Ovary (tissue), 9 donors: ENCODE results near the gene ATP2C2. TPM values are rescaled to one million over a fixed set of nuclear protein-coding genes. Genes with fewer than 3 reads are reported as not detected.
A peak's percentile ranks its signal among the peaks of the same experiment; 100 is the strongest.

Experiments used
- DNase-seq, 5 donors: peaks; one replicate each; pipeline ENCODE4 v3.0.0-alpha.2; 2019 to 2020
- H3K27ac ChIP-seq, 2 donors: fragments of 200-600 bp; one replicate each; pipeline versions ENCODE4 v1.5.1 to v1.8.0; 2019 to 2022
- H3K27me3 ChIP-seq: fragments of 200-600 bp; one replicate; pipeline ENCODE4 v1.8.0; 2022
- H3K36me3 ChIP-seq: fragments of 200-600 bp; sonication (generic); one replicate; pipeline ENCODE4 v1.5.1; 2019
- H3K4me1 ChIP-seq: one replicate; pipeline ENCODE4 v1.8.1; 2013; ENCODE audit warnings: mild to moderate bottlenecking, moderate library complexity; ENCODE audit not compliant: insufficient read depth
- H3K4me3 ChIP-seq: fragments of 200-600 bp; sonication (generic); one replicate; pipeline ENCODE4 v1.5.1; 2017
- H3K9me3 ChIP-seq, 2 donors: fragments of 200-600 bp in 1 of 2; sonication (generic) in 1 of 2; one replicate each; pipeline versions ENCODE4 v1.5.1 to v1.8.1; 2013 to 2019; ENCODE audit warnings: mild to moderate bottlenecking in 1 of 2, moderate library complexity in 1 of 2
- CTCF ChIP-seq, 3 donors: fragments of 450-650 bp in 2 of 3; fragments of 200-600 bp in 1 of 3; IDR thresholded peaks; one replicate each; pipeline versions ENCODE4 v1.5.1 to v1.8.0; 2016 to 2022; ENCODE audit warnings: antibody characterized with exemption in 3 of 3, mild to moderate bottlenecking in 1 of 3
- EP300 ChIP-seq: sonication (generic); formaldehyde crosslinking; IDR thresholded peaks from one replicate; pipeline ENCODE4 v1.6.1; 2017; ENCODE audit warnings: antibody characterized with exemption
- POLR2A ChIP-seq: fragments of 450-650 bp; IDR thresholded peaks from one replicate; pipeline ENCODE4 v1.6.1; 2017; ENCODE audit warnings: antibody characterized with exemption, mild to moderate bottlenecking, moderate library complexity
- WGBS, 3 donors: extraction: QIAGEN DNeasy Blood & Tissue Kit in 1 of 3; methylation state at CpG; one replicate each; pipeline versions ENCODE4 v1.1.5 to v1.1.7; 2013 to 2017; 5-methylcytosine and 5-hydroxymethylcytosine counted together
- intact Hi-C, 4 donors: fragments of 100-400 bp; cut with DNase I; formaldehyde crosslinking; loops; one replicate each; pipeline versions ENCODE4 v1.11.0 to v1.15.1; 2022 to 2023
- polyA plus RNA-seq, 2 donors: library from polyadenylated mRNA; stranded (reverse); fragments of 200-250 nt in 1 of 2; fragments of 350-450 nt in 1 of 2; fragmentation: Illumina TruSeq in 1 of 2; extraction: RNeasy Lipid Tissue Mini Kit (QIAGEN cat#74804) in 1 of 2; gene quantifications; one replicate each; pipeline ENCODE4 v1.2.3, GENCODE V29; 2013 to 2014
- total RNA-seq, 7 donors: library from RNA; depleted of rRNA in 2 of 7; stranded (reverse); fragments of >200 nt in 2 of 7; fragmentation: NEBNext Ultra II Directional in 3 of 7; extraction: Animal tissue kit (Norgen Biotek cat#: 25700) in 3 of 7; gene quantifications; one replicate each; pipeline versions ENCODE4 v1.1.0 to v1.2.4, GENCODE V29; 2016 to 2023
- donor health status: DM: no; HTN: no; CAD: no; lungs with moderate emphysema.
- donor health status: DM: no; HTN: no; CAD: no.
- donor health status: Bipolar disorder and iron deficiency.
- donor health status: DM: yes; HTN: yes; CAD: no.
- donor health status: DM: no; HTN: no; CAD: no.
- donor health status: DM: yes; HTN: yes; CAD: no.

ATP2C2 gene
- total and polyA plus RNA-seq, 9 donors: 0.10 to 8.5 (median 1.3) TPM; not detected in 3

DNA sequence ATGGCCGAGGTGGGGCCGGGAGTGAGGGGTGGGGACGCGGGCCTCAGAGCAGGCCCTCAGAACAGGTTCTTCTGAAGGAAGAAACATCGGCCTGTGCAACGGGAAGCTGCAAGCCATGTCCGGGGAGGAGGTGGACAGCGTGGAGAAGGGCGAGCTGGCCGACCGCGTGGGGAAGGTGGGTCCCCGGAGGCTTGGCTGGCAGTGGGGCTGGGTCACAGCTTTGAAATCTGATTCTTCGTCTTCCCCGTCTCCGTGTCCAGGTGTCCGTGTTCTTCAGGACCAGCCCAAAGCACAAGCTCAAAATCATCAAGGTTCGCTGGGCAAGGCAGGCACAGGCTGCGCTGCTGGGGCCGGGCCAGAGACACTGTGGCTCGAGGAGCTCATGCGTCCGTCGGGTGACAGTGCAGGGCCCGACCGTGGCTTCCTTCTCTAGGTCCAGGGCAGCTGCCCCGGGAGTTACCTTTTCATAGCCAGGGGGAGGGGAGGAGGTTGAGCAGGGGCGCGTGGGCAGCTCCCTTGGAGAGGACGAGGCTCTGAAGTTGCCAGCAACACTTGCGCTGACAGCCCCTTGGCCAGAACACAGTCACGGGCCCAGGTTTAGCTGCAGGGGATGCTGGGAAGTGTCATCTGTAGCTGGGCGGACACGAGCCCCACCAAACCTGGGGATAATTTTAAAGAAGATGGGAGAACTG is 84.9 kb downstream of the ATP2C2 start:
- Histone ChIP-seq H3K4me3 (no peak overlapping the region), H3K27me3 (no peaks in the 10 kb centered on the region), H3K27ac (no peak overlapping the region), H3K4me1 (no peaks in the 10 kb centered on the region), H3K9me3 (no peaks in the 10 kb centered on the region), H3K36me3 (no peaks in the 10 kb centered on the region)
- TF ChIP-seq POLR2A: no peak
- DNase-seq: peak in 1 of 5 donors; percentile 25
- 39 to 56% (median 51%) methylated on average over 31 to 34 of the region's 34 CpGs for WGBS, 3 donors
- intact Hi-C loops: no loop called here

- peak in 1 of 5 donors; percentile 21 for DNase-seq
- intact Hi-C loops: no loop called here
- Histone ChIP-seq H3K4me1 (no peaks in the 10 kb centered on the region), H3K4me3 (no peak overlapping the region), H3K36me3 (no peaks in the 10 kb centered on the region), H3K27ac (no peak overlapping the region), H3K27me3 (no peaks in the 10 kb centered on the region), H3K9me3 (no peaks in the 10 kb centered on the region)
- WGBS, 3 donors: 92 to 97% (median 94%) methylated on average over 13 of the region's 13 CpGs
- TF ChIP-seq EP300 (no peak), CTCF (IDR thresholded peaks at IDR 0.05) (no peak), POLR2A (no peak)
Measured at GRCh38 chr16:84454611-84455010, 86.3 kb downstream of the ATP2C2 start.

DNA sequence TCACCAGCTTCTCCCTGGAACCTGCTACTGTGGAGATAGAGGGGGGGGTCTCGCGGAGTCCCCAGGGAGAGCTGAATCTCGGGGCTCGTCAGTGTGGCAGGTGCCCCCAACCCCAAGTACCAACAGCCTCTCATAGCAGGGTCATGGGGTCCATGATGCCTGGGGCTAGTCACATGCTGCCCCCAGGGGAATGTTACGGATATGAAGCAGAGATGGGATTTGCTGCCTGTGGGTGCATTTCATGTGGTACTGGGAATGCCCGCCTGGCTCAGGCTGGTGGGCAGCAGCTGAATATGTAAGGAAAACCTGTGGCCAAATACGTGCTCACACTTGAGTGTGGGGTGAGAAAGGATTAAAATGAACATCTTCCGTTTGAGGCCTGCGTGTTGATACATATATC is 86.7 kb downstream of the ATP2C2 start:
- no peaks in the 10 kb centered on the region for H3K27me3 ChIP-seq
- DNase-seq: peak in 1 of 5 donors; percentile 8
- TF ChIP-seq CTCF (IDR thresholded peaks at IDR 0.05): no peak
- TF ChIP-seq EP300: no peak
- no peak for TF ChIP-seq POLR2A
- H3K36me3 ChIP-seq: no peaks in the 10 kb centered on the region
- 94 to 96% (median 95%) methylated on average over 9 of the region's 9 CpGs for WGBS, 3 donors
- no peaks in the 10 kb centered on the region for H3K9me3 ChIP-seq
- H3K4me1 ChIP-seq: no peaks in the 10 kb centered on the region
- intact Hi-C loops: no loop called here
- H3K4me3 ChIP-seq: no peak overlapping the region
- H3K27ac ChIP-seq: no peak overlapping the region

DNA sequence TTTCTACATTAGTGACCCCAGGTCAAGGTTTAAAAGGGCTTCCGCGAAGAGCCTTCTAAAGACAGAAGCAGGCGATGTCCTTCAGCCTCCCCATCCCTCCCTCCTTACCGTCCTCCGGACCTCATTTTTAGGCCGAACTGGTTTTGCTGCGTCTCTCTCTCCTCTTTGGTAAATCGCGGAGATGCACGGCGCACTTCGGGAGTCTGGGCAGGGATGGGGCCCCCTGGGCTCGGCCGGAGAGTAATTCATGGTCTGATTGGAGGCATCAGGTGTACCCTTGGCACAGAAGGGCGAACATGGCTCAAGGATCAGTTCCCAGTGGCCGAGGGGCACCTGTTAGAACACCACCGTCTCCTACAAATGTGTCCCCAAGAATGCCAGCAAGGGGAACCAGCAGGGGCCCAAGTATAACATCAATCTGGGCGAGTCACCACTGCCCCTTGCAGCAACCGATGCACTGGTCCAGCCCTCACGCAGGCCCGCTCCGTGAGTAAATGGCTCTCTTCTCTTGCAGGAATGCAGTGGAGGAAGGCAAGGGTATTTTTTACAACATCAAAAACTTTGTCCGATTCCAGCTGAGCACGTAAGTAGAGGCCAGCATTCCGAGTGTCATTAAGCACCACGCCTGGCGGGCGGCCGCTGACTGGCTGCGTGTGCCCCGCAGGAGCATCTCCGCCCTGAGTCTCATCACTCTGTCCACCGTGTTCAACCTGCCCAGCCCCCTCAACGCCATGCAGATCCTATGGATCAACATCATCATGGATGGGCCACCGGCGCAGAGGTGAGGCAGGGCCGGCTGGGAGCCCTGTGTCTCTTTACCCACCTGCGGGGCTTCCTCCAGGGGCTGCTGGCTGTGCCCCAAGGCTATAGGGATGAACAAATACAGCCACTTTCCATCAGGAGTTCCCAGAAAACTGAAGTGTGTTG is 90.5 kb downstream of the ATP2C2 start:
- H3K4me1 ChIP-seq: no peaks in the 10 kb centered on the region

More for the DNA sequence above, 90.5 kb downstream of the ATP2C2 start:
- WGBS, 3 donors: 89 to 95% (median 91%) methylated on average over 38 of the region's 38 CpGs
- Histone ChIP-seq H3K9me3 (no peaks in the 10 kb centered on the region), H3K27me3 (no peaks in the 10 kb centered on the region), H3K36me3 (no peaks in the 10 kb centered on the region), H3K27ac (no peak overlapping the region), H3K4me3 (no peak overlapping the region)
- intact Hi-C loops: no loop called here
- TF ChIP-seq CTCF (IDR thresholded peaks at IDR 0.05) (no peak), EP300 (no peak), POLR2A (no peak)
- peak in 1 of 5 donors; percentile 25 for DNase-seq
